ENCODE data around the gene PI4KA.

- no peak for TF ChIP-seq CTCF (IDR thresholded peaks at IDR 0.05)
- TF ChIP-seq POLR2A (IDR thresholded peaks at IDR 0.05) = no peak
Measured at GRCh38 chr22:20782596-20783299, 75.9 kb downstream of the PI4KA start.
